Stimulated activated effector memory CD8-positive, alpha-beta T cell treated with anti-CD3 and anti-CD28 coated beads, Interleukin-12 subunit alpha, Interleukin-12 subunit beta, amount 100 ng/mL, for 72 hours (primary cell): ENCODE measurements around the gene RBM38.

Experiments
- ATAC-seq: fragments of 150-1000 bp; cut with Tn5 transposase; 2 replicates; pipeline ENCODE4 v1.10.0; 2021
- DNase-seq, 2 donors: peaks; one replicate each; pipeline ENCODE4 v3.0.0; 2021 to 2022; ENCODE audit warnings: low spot score in 2 of 2
- H3K27ac Mint-ChIP-seq: one replicate; pipeline ENCODE4 v1.8.0; 2022; ENCODE audit warnings: mild to moderate bottlenecking, mixed read lengths
- H3K36me3 Mint-ChIP-seq: one replicate; pipeline ENCODE4 v1.8.0; 2022; ENCODE audit warnings: mild to moderate bottlenecking, mixed read lengths
- H3K4me1 Mint-ChIP-seq: one replicate; pipeline ENCODE4 v1.8.0; 2022; ENCODE audit warnings: mixed read lengths
- H3K4me3 Mint-ChIP-seq: one replicate; pipeline ENCODE4 v1.8.0; 2022; ENCODE audit warnings: mild to moderate bottlenecking, mixed read lengths
- H3K9me3 Mint-ChIP-seq: one replicate; pipeline ENCODE4 v1.8.0; 2022; ENCODE audit warnings: mixed read lengths

The RBM38 gene

DNA sequence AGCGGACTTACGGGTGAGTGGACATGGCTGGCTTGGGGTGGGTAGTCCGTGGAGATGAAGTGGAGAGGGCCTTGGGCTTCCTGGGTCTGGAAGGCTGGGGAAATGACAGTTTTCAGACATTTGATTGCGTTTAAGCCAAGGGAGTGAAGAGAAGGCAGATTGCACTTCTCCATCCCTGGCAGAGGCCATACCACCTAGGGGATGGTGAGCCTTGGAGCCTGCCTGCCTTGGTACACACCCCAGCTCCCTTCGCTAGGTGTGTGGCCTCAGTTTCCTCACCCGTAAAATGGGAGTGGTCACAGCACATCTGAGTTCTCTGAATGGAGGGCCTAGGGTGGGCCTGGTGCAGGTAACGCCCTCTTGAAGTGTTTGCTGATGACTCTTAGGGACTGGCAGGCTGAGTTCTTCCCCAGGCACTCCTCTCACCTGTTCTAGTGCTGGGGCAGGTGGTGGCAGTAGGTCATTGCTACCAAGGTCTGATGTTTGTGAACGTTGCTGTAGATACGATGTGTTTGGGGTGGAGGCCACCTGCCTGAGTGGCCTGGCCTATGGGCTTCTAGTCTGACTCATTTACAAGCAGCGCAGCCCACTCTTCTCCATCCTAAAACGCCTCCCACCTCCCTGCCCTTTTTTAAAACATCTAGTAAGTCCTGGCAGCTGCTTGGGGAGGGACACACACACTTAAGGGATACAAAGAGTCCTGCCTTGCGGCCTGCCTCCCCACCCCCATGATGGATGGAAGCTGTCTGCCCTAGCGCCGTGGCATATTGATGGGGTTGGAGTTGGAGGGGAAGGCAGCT is 2.3 kb downstream of the RBM38 start:
- Mint-ChIP-seq H3K36me3 (peaks cover 82% of the 10 kb centered on the region), H3K4me1 (peaks cover 68% of the 10 kb centered on the region)

DNA sequence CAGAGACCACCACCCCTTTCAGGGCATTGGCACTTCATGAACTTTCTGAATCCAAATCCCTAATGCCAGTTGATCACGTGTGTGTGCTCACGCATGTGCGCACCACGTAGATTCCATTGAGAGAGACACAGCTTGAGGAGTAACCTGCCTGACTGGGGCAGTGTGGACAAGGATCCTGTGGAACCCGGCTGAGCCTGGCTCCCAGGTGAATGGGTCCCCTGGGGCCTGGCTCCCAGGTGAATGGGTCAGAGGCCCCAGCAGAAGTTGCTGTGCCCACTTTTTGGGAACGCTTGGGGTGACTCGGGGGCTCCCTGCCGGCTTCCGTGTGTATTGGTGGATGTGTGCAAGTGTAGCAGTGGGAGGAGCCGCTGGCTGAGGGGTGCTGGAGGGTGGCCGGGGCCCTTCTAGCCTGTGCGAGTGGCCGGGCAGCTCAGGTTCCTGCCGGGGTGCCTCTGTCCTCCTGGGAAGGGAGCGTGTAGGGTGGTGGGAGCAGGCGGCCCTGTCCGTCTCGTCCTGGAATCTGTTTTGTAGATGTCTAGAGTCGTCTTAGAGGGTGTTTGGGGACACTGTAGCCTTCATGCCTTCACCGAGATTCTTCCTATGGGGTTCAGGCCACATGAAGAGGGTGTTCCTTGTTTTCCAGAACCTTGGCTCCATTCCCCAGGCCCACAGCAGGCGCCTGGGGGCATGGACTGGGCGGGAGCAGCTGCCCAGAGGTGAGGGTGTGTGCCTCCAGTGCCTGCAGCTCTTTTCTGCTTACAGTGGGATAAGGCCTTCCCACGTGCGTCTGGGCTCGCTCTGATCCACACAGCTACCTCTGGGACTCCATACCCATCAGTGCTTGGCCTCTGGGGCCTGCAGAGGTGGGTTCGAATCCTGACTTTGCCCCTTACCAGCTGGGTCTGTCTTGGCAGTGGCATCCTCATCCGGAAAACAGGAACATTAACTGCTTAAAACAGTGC is 3.2 kb downstream of the RBM38 start:
- ATAC-seq (no peak), DNase-seq (no peak)
- Mint-ChIP-seq H3K4me1 (peaks cover 75% of the 10 kb centered on the region), H3K4me3 (peak overlapping the region; percentile 91), H3K27ac (peak overlapping the region; percentile 92), H3K36me3 (peaks cover 90% of the 10 kb centered on the region), H3K9me3 (no peaks in the 10 kb centered on the region)

More for the DNA sequence above, 2.3 kb downstream of the RBM38 start:
- no peak for ATAC-seq
- Mint-ChIP-seq H3K9me3 (no peaks in the 10 kb centered on the region), H3K4me3 (peak overlapping the region; percentile 91), H3K27ac (peak overlapping the region; percentile 92)
- DNase-seq: no peak

GRCh38 chr20:57395111-57395966 is 4.1 kb downstream of the RBM38 start:
- Mint-ChIP-seq H3K9me3 (no peaks in the 10 kb centered on the region), H3K36me3 (peaks cover 93% of the 10 kb centered on the region), H3K27ac (no peak overlapping the region), H3K4me1 (peaks cover 78% of the 10 kb centered on the region), H3K4me3 (no peak overlapping the region)
- no peak for DNase-seq
- ATAC-seq: no peak

DNA sequence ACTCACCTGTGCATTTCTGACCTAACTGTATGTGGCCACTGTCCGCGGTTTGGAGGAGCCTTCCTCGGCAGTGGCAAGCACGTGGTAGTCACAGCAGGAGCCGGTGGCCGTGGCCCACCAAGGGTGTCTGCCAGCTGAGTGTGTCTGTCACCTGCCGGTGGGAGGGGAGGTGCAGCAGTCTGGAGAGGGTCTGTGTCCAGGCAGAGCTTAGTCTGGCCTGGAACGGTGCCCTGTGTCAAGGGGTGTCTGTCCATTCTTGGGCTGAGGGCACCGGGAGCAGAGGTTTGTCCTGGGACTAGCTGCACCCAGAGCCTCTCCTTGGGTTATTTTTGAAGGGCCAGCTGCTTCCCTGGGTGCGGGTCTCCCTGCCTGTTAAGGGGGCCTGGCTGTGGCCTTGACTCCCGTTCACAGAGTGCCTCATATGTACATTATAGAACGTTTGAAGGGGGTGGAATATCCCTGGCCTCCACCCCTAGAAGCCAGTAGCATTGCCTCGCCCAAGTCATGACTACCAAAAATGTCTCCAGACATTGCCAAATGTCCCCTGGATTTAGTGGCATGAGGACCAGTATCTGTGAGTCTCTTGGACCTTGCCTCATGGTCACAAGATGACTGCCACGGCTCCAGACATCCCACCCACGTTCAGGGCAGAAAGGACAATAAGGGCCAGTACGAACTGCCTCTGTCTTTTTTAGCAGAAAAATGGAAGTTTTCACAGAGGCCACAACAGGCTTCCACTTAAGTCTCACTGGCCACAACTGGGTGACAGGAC is 5.2 kb downstream of the RBM38 start:
- peaks cover 81% of the 10 kb centered on the region for H3K4me1 Mint-ChIP-seq
- H3K4me3 Mint-ChIP-seq: peak overlapping the region; percentile 73
- no peaks in the 10 kb centered on the region for H3K9me3 Mint-ChIP-seq
- H3K36me3 Mint-ChIP-seq: peaks cover 97% of the 10 kb centered on the region
- H3K27ac Mint-ChIP-seq: no peak overlapping the region
- ATAC-seq (no peak), DNase-seq (no peak)

DNA sequence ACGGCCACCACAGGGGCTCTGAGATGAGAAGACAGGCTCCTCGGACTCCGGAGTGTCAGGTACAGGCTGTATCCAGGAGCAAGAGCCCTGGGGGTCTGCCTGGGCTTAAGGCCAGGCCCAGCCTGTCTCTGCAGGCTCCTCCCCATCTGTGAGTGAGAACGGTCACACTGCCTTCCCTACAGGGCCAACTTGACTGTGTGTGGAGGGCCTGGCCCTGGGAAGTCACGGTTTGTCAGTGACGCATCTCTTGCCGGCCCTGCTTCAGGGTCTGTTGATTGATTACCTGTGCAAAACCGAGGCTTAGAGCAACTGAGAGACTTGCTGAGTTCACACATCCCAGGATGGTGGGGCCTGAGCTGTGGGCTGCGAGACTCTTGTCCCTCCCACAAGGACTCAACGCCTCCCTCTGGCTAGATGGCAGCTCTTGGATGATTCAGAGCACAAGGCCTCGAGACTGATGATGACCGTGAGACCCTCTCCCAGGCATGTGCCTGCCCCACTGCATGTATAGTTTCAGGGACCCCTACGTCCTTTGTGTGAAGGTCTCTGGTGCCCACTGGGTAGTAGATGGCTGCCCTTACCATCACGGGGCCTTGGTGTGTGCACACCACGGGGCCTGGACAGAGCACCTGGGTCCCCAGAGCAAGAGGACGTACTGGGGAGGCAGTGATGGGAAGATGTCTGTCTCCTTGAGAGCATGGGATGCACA is 5.9 kb downstream of the RBM38 start:
- H3K9me3 Mint-ChIP-seq: no peaks in the 10 kb centered on the region
- peaks cover 88% of the 10 kb centered on the region for H3K4me1 Mint-ChIP-seq
- H3K27ac Mint-ChIP-seq: peak overlapping the region; percentile 93
- H3K36me3 Mint-ChIP-seq: peaks cover 100% of the 10 kb centered on the region
- no peak for DNase-seq
- ATAC-seq: no peak
- H3K4me3 Mint-ChIP-seq: peak overlapping the region; percentile 73

- Mint-ChIP-seq H3K4me3 (peak overlapping the region; percentile 73), H3K9me3 (no peaks in the 10 kb centered on the region), H3K27ac (peak overlapping the region; percentile 93), H3K36me3 (peaks cover 100% of the 10 kb centered on the region), H3K4me1 (peaks cover 93% of the 10 kb centered on the region)
- DNase-seq: no peak
- ATAC-seq: peak; percentile 20
Observed at GRCh38 chr20:57397693-57398108, 6.5 kb downstream of the RBM38 start.

DNA sequence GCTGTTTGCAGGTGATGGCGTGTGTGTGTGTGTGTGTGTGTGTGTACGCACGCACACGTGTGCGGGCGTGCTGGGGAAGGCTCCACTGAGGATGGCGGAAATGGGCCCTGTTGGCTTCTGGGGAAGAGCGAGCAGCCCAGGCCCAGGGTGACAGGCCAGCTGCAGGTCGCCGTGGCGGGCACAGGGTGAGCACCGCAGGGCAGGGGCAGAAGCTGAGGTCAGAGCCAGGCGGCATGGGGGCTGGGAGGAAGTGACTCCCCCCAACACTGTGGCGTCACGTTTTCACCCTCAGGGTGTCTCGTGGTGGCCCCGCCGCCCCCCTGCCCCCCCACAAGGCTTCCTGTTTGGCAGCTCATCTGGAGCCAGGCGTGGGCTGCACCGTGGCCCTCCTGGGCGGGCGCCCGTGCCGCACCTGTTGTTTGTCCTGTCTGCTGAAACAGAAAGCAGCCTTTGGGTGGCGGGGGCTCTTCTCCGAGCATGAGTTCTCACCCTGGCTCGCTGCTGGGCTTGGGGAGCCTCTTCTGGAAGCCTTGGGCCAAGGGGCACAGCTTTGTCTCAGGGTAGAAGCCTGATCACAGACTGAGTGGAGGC is 7.1 kb downstream of the RBM38 start:
- peak; percentile 85 for ATAC-seq
- H3K4me3 Mint-ChIP-seq: peak overlapping the region; percentile 73
- no peaks in the 10 kb centered on the region for H3K9me3 Mint-ChIP-seq
- peak overlapping the region; percentile 93 for H3K27ac Mint-ChIP-seq
- H3K4me1 Mint-ChIP-seq: peaks cover 90% of the 10 kb centered on the region
- peaks cover 100% of the 10 kb centered on the region for H3K36me3 Mint-ChIP-seq
- peak; percentile 58 to 82 for DNase-seq

DNA sequence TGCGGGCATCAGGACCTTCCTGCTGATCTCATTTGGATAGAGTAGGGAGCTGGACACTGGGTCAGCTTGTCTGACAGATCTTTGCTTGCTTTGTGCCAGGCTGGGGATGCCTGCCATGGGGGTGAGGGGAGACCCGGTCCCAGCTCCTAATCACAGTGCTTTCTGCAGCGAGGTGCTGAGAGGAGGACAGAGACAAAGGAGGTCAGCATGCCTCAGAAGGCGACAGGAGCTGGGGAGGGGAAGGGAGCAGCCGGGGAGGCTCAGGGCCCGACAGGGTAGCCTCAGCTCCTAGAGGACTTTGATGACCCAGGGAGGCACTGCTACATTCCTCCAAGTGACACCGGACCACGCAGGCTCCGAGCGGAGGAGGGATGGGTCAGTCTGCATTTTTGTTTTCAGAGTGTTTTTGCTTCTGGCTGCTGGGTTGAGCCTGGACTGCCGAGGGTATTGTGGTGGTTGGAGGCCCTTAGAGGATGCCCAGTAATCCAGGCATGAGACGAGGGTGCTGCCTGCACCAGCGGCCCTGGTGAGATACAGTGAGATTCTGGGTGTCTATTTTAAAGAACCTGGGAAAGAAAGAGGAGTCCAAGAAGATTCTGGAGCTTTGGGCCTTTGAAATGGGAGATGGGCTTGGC is 7.8 kb downstream of the RBM38 start:
- ATAC-seq (no peak), DNase-seq (no peak)
- H3K4me1 Mint-ChIP-seq: peaks cover 83% of the 10 kb centered on the region
- peak overlapping the region; percentile 73 for H3K4me3 Mint-ChIP-seq
- peak overlapping the region; percentile 93 for H3K27ac Mint-ChIP-seq
- H3K9me3 Mint-ChIP-seq: no peaks in the 10 kb centered on the region
- peaks cover 100% of the 10 kb centered on the region for H3K36me3 Mint-ChIP-seq

- Mint-ChIP-seq H3K36me3 (peaks cover 100% of the 10 kb centered on the region), H3K4me3 (peak overlapping the region; percentile 73), H3K9me3 (no peaks in the 10 kb centered on the region)
Observed at GRCh38 chr20:57399587-57400155, 8.5 kb downstream of the RBM38 start.

GRCh38 chr20:57400231-57400701 is 9.1 kb downstream of the RBM38 start:
- Mint-ChIP-seq H3K36me3 (peaks cover 100% of the 10 kb centered on the region), H3K27ac (no peak overlapping the region), H3K9me3 (no peaks in the 10 kb centered on the region), H3K4me1 (peaks cover 72% of the 10 kb centered on the region), H3K4me3 (peak overlapping the region; percentile 73)
- ATAC-seq (no peak), DNase-seq (no peak)

More at GRCh38 chr20:57399587-57400155, 8.5 kb downstream of the RBM38 start:
- DNase-seq (peak in 1 of 2 donors; percentile 75), ATAC-seq (peak; percentile 58)
- Mint-ChIP-seq H3K4me1 (peaks cover 77% of the 10 kb centered on the region), H3K27ac (peak overlapping the region; percentile 93)

DNA sequence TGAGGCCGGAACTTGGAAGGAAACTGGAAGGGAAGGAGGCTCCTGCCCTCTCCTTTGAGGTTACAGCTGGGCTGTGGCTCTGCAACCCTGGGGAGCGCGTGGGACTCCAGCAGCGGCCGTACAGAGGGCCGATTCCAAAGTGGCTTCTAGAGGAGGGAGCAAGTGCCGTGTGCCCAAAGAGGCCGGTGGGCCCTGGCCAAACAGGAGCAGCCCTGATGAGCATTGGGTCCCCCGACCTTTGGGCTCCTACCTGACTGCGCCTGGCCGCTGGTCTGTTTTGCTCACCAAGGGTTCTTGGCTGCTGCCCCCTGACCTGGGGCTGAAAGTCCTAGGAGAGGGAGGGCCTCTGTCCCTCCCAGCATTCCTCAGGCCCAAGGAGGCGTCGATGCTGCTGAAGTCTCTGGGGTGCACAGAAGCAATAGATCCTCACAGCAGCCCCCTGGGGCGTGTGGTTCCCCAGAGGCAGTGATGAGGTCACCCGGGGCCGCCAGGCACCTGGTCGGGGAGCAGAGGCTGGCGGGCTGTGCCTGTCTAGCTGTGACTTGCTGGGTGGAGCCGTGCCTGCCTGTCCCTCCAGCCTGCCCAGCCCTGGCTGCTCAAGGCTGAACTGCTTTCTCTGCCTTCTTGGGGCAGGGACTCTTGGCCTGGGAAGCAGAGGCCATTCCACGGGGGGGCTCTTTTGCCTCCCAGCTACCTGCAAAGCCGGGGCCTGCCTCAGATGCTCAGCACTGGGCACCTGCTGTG is 9.8 kb downstream of the RBM38 start:
- ATAC-seq: no peak
- peak overlapping the region; percentile 80 for H3K27ac Mint-ChIP-seq
- H3K4me1 Mint-ChIP-seq: peaks cover 69% of the 10 kb centered on the region
- no peaks in the 10 kb centered on the region for H3K9me3 Mint-ChIP-seq
- peak overlapping the region; percentile 73 for H3K4me3 Mint-ChIP-seq
- H3K36me3 Mint-ChIP-seq: peaks cover 100% of the 10 kb centered on the region
- no peak for DNase-seq

DNA sequence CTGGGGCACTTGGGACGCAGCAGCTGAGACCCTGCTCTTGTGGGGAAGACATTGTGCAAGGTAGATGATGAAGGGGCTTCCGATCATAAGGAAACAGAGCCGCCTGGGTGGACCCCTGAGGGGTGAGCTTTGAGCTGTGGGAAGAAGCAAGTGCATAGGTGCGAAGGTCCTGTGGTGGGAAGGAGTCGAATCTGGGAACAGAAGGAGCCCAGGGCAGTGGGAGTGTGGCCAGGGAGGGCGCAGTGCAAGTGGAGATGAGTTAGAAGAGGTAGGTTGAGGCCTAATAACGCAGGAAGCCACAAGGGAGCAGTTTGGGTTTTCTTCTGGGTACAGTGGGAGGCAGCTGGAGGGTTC is 10.3 kb downstream of the RBM38 start:
- Mint-ChIP-seq H3K36me3 (peaks cover 100% of the 10 kb centered on the region), H3K4me3 (peak overlapping the region; percentile 73), H3K9me3 (no peaks in the 10 kb centered on the region), H3K27ac (peak overlapping the region; percentile 80), H3K4me1 (peaks cover 64% of the 10 kb centered on the region)
- ATAC-seq (no peak), DNase-seq (no peak)
